T-helper 2 cell (primary cell): ENCODE data around the gene DGKQ.
A peak's percentile ranks its signal among the peaks of the same experiment; 100 is the strongest.
"Not testable (repeated sequence)": the region's sequence is repeated elsewhere in the genome, so short reads cannot be mapped to it uniquely, and the experiment has no call there.

Experiments used
- DNase-seq, 5 experiments: peaks; one replicate each; pipeline versions ENCODE4 v3.0.0 to v3.0.0-alpha.2; 2012 to 2022

DGKQ gene

GRCh38 chr4:1010395-1011021 is 37.1 kb upstream of the DGKQ start:
- DNase-seq = peak; percentile 28 to 90 (median 54)

- DNase-seq = peak; percentile 58 to 71 (median 66)
Measured at GRCh38 chr4:1009542-1010394, 36.4 kb upstream of the DGKQ start.

- DNase-seq = peak in 3 of 5 experiments; percentile 22 to 43 (median 31)
Measured at GRCh38 chr4:1008840-1009541, 35.6 kb upstream of the DGKQ start.

- no peak for DNase-seq
Measured at GRCh38 chr4:1006856-1007255, 33.5 kb upstream of the DGKQ start.

GRCh38 chr4:1004557-1005485 is 31.5 kb upstream of the DGKQ start:
- DNase-seq = no peak

- DNase-seq = no peak
Measured at GRCh38 chr4:1004071-1004418, 30.7 kb upstream of the DGKQ start.

GRCh38 chr4:1003271-1004070 is 30.1 kb upstream of the DGKQ start:
- no peak for DNase-seq

GRCh38 chr4:1002631-1003251 is 29.4 kb upstream of the DGKQ start:
- no peak for DNase-seq

GRCh38 chr4:1002131-1002630 is 28.8 kb upstream of the DGKQ start:
- DNase-seq = no peak

- no peak for DNase-seq
Measured at GRCh38 chr4:1001561-1002130, 28.3 kb upstream of the DGKQ start.

GRCh38 chr4:1000686-1001260 is 27.4 kb upstream of the DGKQ start:
- no peak for DNase-seq

- no peak for DNase-seq
Measured at GRCh38 chr4:999882-1000425, 26.6 kb upstream of the DGKQ start.

GRCh38 chr4:999240-999863 is 26.0 kb upstream of the DGKQ start:
- DNase-seq = not testable (repeated sequence)

- no peak for DNase-seq
Measured at GRCh38 chr4:998096-998691, 24.8 kb upstream of the DGKQ start.

GRCh38 chr4:997375-998071 is 24.2 kb upstream of the DGKQ start:
- no peak for DNase-seq

- DNase-seq = no peak
Measured at GRCh38 chr4:996997-997374, 23.6 kb upstream of the DGKQ start.

GRCh38 chr4:996030-996996 is 22.9 kb upstream of the DGKQ start:
- DNase-seq = no peak
